Lung microvascular endothelial cell (primary cell): ENCODE measurements around the gene SETD1A. TPM values are rescaled to one million over a fixed set of nuclear protein-coding genes. Genes with fewer than 3 reads are reported as not detected.

Experiments
- DNase-seq, 2 donors: peaks; one replicate each; pipeline versions ENCODE4 v3.0.0 to v3.0.0-alpha.2; 2010; ENCODE audit warnings: low read depth in 2 of 2
- total RNA-seq: library from RNA; depleted of rRNA; stranded (reverse); fragments of >200 nt; gene quantifications from 2 replicates; pipeline ENCODE4 v1.2.1, GENCODE V29; 2014

Gene SETD1A
- total RNA-seq, 1 donor from 2014 or later = 2.2 TPM

DNA sequence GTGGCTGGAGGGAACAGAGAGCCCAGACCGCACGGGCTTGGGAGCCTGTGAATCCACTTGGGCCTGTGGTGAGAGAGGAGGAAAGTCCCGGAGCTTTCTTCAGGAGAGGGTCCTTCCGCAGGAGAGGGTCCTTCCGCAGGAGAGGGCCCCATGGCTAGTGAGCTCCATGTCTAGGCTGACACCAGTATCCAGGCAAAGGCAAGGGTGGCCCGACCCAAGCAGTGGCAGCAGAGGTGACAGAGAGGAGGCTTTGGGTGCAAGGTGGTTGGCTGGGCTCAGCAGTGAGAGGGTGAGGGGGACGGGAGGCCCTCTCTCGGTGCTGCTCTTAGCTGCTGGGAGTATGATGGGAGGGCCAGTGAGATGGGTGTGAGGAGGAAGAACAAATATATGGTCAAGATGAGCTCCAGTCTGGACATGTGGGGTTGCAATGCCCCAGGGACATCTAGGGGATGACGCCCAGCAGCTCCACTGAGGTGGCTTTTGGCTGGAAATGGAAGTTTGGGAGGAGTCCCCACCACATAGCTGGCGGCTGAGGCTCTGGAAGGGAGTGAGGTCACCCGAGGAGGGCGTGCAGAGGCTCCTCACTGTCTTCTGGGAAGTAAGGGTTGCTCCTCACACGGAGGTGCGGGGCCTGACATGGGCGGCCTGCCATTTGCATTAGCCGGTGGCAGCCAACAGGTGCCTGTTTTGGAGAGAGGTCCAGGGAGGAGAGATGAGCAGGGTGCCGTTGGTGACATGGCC lies 25.2 kb downstream of the SETD1A start:
- no peak for DNase-seq

DNA sequence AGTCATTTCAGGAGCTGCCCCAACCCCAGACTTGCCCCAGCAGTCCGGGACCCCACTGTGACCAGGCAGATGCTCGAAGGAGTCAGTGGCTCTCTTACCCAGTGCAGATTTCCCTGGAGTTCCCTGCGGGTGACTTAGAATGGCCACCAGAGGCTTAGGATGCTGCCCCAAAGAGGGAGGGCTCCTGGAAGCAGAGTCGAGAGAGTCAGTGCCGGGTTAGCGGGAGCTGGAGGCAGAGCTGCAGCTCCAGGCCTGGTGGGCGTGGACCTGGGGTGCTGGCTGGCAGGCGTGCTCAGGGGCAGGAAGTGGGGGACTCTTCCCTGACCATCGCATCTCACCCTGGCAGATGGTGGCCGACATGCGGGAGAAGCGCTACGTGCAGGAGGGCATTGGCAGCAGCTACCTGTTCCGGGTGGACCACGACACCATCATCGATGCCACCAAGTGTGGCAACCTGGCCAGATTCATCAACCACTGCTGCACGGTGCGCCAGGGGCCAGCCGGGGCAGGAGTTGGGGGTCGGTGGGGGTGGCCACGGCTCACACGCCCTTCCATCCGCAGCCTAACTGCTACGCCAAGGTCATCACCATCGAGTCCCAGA lies 25.8 kb downstream of the SETD1A start:
- DNase-seq = no peak

DNA sequence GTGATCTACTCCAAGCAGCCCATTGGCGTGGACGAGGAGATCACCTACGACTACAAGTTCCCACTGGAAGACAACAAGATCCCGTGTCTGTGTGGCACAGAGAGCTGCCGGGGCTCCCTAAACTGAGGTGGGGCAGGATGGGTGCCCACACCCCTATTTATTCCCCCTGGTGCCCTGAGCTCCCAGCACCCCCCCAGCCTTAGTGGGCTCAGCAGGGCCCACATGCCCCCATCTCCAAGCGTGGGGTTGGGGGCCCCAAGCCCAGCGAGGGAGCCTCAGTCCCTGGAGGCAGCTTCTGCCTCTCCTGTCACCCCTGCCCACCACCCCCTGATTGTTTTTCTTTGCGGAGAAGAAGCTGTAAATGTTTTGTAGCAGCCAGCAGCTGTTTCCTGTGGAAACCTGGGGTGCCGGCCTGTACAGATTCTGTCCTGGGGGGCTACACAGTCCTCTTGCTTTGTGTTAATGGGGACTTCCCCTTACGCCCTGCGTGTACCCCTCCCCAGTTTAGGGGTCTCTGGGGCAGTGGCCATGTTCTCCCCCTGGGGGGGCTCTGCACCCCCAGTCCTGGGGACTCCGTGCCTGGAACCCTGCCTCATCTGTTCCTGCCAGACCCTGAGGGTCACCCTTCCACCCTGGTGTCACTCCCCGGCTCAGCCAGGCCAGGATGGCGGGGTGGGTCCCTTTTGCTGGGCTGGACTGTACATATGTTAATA lies 26.5 kb downstream of the SETD1A start:
- DNase-seq = no peak

DNA sequence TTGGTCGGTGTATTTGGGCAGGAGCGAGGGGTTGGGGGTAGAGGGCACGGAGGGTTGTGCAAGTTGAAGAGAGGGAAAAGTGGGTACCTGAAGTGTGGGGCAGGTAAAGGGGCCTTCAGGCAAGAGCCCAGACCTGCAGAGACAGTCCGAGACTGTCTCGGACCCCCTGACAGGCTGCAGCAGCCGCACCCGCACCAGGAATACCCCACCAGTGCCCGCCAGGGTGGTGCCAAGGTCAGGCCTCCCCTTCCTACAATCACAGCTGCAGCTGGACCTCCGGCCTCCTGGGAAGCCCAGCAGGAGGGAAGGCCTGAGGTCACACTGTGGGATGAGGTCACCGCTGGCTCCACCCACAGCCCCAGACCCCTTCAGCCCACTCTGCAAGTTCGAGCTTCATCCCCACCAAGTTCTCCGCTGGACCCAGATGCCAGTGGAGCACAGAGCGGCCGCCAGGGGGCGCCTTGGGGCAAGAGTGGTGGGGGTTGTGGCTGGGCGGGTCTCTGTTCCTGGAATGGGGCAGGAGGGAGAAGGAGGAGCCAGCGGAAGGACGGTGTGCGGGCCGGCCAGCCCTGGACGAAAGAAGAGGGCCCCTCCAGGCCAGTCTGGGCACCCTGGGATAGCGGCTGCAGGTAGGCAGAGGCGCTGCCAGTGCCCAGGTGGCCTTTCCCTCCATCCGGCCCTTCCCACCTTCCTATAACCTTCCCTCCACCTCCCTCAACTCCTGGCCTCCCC lies 27.3 kb downstream of the SETD1A start, which contains the start of gene HSD3B7:
Gene HSD3B7, plus strand, starts transcription at position 539 of the 732 bp plus-strand sequence. CDS start 452 bp downstream, outside the sequence.
- peak; percentile 76 to 84 for DNase-seq

DNA sequence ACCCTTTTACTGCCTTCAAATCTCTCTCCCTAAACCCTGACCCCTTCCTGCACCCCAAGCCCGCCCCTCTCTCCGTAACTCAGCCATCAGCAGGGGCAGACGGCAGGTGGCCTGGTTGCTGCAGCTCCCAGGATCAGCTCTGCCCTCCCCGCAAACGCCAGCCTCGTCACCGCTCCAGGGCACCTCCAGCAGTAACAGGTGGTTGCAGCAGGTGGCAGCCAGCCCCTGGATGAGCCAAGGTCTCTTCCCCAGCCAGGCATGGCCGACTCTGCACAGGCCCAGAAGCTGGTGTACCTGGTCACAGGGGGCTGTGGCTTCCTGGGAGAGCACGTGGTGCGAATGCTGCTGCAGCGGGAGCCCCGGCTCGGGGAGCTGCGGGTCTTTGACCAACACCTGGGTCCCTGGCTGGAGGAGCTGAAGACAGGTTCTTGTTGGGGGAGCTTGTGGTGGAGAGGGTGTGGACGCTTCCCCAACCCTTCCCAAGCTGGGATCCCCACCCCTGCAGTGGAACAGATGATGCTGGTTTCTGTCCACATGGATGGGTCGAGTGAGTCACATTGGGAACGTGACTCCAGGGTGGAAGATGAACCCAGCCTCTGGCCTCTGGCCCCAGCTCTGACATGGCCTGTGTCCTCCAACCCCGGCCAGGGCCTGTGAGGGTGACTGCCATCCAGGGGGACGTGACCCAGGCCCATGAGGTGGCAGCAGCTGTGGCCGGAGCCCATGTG lies 28.0 kb downstream of the SETD1A start:
- peak in 1 of 2 donors; percentile 54 for DNase-seq

DNA sequence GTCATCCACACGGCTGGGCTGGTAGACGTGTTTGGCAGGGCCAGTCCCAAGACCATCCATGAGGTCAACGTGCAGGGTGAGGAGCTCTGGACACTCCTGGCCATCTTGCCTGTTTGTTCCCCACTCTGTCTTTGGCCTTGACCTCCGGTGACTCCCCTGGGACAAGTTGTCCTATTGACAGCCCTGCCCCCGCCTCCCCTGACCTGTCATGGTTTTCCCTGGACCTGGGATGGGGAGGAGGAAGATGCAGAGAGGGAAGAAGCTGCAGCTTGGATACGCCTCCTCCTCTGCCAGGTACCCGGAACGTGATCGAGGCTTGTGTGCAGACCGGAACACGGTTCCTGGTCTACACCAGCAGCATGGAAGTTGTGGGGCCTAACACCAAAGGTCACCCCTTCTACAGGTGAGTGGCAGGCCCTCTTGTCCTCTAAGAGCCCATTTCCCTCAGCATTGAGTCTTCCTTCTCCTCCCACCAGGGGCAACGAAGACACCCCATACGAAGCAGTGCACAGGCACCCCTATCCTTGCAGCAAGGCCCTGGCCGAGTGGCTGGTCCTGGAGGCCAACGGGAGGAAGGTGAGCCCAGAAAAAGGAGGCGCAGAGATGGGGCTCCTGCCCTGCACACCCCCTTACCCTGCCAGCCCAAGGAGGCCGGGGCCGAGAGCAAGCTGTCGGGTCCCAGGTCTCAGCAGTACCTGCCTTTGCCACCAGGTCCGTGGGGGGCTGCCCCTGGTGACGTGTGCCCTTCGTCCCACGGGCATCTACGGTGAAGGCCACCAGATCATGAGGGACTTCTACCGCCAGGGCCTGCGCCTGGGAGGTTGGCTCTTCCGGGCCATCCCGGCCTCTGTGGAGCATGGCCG lies 28.8 kb downstream of the SETD1A start:
- no peak for DNase-seq

DNA sequence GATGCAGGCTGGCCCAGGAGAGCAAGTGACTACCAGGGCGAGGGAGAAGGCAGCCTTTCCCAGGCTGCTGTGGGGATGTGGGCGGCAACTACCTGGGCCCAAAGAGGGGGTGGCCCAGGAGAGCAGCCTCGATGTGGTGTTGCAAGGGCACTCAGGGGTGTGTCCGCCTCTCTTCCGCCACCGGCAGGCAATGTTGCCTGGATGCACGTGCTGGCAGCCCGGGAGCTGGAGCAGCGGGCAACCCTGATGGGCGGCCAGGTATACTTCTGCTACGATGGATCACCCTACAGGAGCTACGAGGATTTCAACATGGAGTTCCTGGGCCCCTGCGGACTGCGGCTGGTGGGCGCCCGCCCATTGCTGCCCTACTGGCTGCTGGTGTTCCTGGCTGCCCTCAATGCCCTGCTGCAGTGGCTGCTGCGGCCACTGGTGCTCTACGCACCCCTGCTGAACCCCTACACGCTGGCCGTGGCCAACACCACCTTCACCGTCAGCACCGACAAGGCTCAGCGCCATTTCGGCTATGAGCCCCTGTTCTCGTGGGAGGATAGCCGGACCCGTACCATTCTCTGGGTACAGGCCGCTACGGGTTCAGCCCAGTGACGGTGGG lies 30.1 kb downstream of the SETD1A start:
- no peak for DNase-seq

DNA sequence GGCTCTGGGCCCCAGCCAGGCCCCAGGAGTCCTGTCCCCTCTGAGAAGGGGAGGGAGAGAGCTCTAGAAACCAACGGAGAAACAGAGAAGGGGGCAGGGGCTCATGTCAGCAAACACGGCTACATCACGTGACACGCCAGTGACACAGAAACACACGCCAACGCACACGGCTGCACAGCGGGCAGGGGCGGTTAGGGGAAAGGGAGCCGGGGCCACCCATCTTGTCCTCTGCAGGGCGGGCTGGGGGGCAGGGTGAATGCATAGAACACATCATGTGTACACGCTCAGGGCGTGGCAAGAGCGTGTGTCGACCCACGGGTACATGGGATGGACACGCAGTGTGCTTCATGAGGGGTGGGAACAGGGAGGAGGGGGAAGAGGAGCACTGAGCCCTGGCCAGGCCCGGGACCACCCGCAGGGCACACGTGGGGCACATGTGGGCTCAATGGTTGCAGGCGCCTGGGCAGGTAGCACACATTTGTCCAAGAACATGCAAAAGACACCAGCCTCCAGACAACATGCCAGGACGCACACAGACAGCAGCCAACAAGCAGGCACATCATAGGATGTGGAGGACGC lies 32.0 kb downstream of the SETD1A start:
- DNase-seq = no peak

DNA sequence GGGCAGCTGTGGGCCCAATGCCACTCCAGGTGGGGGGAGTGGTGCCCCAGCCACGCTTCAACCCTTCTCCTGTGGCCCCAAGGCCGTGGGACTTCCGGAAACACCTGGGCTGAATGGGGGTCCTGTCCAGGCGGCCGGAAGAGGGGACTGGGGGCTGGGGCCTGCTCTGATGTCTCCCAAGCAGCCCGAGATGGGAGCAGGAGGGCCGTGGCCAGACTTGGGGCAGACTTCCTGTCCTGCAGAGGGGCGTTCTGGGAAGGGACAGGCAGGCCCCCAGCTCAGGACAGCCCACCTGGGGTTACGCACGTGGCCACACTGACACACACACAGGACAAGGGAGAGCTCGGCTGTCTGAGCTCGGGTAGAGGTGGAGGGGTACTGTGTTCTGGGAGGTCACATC lies 32.6 kb downstream of the SETD1A start:
- no peak for DNase-seq

DNA sequence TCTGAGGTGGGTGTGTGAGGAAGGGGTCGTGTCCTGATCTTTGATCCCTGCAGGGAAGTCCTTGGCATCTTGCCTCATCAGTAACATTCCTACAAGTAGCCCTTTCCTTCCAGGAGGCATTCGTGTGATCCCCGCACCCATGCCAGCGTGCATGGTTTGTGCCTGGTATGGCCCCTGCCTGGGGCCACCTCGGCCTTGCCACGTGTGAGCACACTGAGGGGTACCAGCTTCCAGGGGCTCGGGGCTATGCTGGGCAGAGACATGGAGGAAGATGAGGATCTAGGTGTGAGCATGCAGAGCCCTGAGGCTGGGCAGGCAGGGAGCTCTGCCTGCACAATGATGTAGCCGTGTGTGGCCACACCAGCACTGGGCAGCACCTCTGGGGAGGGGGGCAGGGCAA lies 33.5 kb downstream of the SETD1A start:
- DNase-seq = no peak

DNA sequence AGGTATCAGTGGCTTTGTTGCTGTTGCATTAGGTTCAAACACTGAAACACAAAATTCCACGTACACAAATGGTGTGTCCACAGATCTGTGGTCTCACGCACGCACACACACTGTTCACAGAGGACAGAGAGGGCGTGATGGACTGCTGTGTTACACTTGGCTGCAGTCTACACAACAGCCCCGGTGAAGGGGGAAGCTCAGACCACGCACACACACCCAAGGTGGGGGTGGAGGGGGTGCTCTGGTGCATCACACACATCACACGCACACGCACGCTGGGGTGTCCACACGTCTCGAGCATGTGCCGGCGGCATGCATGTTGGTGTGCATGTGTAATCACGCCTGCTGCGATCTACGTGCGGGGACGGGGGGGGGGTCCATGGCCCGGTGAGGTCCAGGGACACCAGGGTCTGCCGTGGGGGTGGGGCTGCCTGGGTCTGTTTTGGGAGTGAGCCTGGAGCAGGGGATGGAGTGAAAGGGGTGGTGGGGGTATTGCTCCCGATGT lies 34.8 kb downstream of the SETD1A start:
- DNase-seq = no peak

DNA sequence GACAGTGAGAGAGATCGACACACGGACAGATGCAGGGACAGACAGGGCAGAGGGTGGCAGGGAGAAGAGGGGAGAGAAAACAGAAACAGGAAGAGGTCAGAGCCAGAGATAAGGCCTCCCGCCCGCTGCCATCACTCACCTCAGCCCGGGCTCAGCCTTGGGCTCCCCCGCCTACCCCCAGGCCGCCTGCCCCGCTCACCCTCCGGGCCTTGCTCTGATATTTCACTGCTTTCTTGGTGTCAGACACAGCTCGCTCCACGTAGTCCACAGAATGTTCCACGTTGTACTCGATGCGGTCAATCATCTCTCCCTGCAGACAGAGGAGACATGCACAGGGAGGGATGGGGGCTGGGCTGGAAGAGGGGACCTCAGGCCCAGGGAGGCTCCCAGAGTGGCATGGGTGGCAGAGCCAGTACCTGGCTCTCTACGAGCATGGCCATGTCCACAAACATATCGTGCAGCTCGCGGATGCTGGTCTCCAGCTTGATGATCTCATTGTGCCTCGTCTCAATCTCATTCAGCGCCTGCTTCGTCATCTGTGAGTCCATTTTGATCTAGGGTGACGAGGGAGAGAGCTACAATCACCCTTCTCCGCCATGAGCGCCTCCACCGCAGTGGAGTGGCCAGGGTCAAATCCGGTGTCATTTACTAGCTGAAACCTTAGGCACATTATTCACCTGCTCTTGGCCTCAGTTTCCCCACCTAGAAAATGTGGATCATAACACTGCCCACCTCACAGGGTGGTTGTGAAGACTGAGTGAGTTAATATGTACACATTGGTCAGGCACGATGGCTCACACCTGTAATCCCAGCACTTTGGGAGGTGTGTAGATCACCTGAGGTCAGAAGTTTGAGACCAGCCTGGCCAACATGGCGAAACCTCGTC lies 35.6 kb downstream of the SETD1A start:
- DNase-seq = no peak

DNA sequence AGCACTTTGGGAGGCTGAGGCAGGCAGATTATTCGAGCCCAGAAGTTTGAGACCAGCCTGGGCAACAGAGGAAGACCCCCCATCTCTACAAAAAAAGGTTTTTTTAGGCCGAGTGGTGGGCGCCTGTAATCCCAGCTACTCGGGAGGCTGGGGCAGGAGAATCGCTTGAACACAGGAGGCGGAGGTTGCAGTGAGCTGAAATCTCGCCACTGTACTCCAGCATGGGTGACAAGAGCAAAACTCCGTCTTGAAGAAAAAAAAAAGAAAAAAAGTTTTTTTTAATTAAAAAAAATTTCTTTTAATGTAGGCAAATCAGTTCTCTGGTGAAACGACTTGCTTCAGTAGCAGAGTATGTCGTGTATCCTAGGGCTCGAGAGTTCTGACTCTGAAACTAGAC lies 38.4 kb downstream of the SETD1A start:
- DNase-seq = no peak

DNA sequence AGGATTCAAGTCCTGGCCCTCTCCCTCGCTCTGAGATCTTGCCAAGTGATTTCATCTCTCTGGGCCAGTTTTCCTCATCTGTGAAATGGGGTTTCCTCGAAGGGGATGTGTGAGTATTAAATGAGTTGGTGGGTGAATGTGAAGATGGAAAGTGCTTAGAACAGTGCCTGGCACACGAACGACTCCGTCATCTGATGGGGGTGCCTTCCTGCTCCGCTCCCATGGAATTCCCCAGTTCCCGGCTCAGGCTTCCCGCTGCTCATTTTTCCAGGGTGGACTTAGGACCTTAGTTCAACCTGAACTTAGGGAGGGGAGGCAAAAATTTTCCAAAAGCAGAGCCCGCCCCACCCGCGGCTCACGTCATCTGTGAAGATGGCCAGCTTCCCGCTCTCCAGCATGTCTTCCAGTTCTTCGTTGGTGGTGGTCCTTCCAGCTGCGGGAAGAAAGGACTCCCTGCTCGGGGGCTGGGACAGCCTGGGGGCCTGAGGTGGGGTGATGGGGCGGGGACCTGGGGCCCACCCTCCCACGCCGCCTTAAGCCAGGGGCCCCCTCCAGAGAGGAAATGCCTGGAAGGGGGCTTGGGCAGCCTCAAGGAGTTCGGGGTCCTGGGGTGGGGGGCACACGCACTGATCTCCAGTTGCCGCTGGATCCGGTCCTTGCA lies 38.9 kb downstream of the SETD1A start:
- peak; percentile 71 to 80 for DNase-seq

DNA sequence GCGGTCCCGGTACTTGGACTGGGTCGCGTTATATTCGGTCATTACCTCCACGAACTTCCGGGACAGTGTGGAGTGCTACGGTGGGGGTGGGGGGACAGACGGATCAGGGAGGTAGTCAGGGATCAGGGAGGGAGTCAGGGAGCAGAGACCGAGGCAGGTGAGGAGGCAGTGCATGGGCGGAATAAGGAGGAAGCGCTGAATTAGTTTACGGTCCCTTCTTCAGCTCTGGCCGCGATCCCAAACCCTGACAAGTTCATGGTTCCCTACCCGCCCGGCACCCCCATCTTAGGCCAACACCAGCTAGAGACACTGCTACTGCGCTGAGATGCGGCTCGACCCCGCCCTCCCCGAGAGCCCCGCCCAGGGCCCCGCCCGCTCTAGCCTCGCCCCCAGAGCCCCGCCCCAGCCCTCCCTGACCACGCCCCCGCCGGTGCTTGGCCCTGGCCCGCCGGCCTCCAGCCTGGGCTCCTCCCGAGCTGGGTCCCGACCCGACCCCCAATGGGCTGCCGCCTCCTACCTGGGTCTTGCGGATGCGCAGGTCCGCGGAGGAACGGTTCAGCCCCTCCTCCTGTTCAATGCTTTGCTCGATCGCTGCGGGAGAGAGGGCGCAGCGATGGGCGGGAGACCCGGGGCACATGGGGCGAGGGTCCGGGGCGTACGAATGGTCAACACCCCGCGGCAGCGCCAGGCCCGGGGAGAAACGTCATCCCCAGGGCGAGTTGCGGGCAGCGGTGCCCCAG lies 39.6 kb downstream of the SETD1A start:
- peak; percentile 66 to 68 for DNase-seq

DNA sequence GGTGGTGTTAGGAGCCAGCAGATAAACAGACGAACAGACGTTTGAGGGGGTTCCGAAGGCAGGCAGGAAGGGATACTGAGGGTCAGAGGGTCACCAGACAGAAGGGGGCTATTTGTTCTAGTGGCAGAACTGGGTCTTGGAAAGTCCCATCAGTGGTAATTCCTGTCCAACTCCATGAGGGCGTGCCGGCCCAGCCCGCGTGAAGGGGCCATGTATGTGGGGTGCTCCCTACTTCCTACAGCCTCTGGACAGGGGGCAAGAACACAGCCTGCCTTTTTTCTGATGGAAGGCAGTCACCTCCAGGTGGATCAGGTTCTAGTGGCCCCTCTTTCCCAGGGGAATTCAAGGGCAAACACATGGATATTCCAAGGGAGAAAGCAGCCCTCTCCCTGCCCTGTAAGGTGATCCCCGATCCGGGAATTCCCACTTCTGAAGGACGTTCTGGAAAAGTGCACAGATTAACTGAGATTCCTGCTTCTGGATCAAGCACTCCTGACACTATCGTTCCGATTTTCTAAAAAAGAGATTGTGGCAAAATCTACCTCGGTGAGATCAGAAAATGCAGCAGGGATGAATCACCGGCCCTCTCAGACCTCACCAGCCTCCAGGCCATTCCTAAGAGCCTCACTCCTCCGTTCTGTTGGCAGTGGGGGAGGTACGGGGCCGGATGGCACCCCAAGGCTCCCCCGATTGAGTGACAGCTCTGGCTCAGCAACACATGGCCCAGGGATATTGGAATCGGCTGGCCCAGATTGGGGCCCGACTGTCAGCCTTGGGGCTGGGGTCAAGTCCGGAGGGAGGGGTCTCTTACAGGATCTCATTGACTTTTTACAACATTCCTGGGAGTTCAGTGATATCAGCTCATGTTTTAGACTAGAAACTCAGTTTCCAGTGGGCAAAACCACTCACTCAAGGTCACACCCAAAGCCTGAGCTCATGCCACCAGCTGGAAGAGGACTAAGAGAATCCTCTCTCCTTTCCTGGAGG lies 40.5 kb downstream of the SETD1A start:
- DNase-seq = peak; percentile 45 to 48
